ENCODE data around the gene RAB5A. TPM values are rescaled to one million over a fixed set of nuclear protein-coding genes. Genes with fewer than 3 reads are reported as not detected.

RAB5A gene
- polyA plus RNA-seq, 1 of the 3 experiments (the other 2 are of a cell fraction), result 31.0 TPM

DNA sequence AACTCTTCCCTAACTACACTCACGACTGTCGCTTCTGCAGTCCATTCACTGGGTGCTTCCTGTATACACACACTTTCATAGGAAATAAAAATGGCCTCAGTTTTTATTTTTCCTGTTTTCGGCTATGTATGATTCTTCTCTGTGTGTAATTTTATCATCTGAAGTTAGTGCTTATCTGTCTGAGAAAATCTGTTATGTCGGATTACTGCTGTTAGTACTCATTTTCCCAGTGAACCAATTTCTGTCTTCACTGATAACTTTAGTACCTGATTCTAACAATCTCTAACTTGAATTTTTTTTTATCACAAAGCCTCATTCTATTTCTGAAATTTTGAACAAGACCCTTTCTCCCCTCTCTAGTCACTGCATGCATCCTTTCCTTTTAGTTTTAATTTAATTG is 20.9 kb downstream of the RAB5A start:
- H3K27ac ChIP-seq (ENCODE audit: low read depth in 2 of 2, low read length in 1 of 2), result no peak overlapping the region
- H4K20me1 ChIP-seq (ENCODE audit: insufficient read depth), result peaks cover 93% of the 10 kb centered on the region
- peaks cover 3 to 19% of the 10 kb centered on the region in 2 experiments for H3K36me3 ChIP-seq (replicated peaks in 1 of 2; ENCODE audit: control insufficient read depth in 1 of 2, insufficient read depth in 2 of 2, low read length in 1 of 2)
- 96% methylated on average over 4 of the region's 4 CpGs for WGBS (ENCODE audit: low lambda C conversion rate)
- H3K4me2 ChIP-seq, result no peak overlapping the region
- no peak for DNase-seq
- no peak overlapping the region for H2AFZ ChIP-seq (ENCODE audit: low read depth)
- no peak overlapping the region for H3K4me3 ChIP-seq (ENCODE audit: low read depth in 2 of 2, low read length in 1 of 2)
- no peaks in the 10 kb centered on the region for H3K4me1 ChIP-seq (ENCODE audit: control insufficient read depth in 1 of 2, insufficient read depth in 2 of 2, low read depth in 1 of 2, low read length in 1 of 2)
- CTCF ChIA-PET, result no interaction called here
- no peak overlapping the region for H3K9ac ChIP-seq
- TF ChIP-seq, protein P1, sequence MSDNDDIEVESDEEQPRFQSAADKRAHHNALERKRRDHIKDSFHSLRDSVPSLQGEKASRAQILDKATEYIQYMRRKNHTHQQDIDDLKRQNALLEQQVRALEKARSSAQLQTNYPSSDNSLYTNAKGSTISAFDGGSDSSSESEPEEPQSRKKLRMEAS (IDR thresholded peaks at IDR 0.05; ENCODE audit: low read depth), result no peak
- TF ChIP-seq, protein P2, sequence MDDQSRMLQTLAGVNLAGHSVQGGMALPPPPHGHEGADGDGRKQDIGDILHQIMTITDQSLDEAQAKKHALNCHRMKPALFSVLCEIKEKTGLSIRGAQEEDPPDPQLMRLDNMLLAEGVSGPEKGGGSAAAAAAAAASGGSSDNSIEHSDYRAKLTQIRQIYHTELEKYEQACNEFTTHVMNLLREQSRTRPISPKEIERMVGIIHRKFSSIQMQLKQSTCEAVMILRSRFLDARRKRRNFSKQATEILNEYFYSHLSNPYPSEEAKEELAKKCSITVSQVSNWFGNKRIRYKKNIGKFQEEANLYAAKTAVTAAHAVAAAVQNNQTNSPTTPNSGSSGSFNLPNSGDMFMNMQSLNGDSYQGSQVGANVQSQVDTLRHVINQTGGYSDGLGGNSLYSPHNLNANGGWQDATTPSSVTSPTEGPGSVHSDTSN (IDR thresholded peaks at IDR 0.05), result no peak
- no peak for TF ChIP-seq SIN3A (IDR thresholded peaks at IDR 0.05; ENCODE audit: borderline replicate concordance, low read depth, low read length)
- TF ChIP-seq, protein P3, sequence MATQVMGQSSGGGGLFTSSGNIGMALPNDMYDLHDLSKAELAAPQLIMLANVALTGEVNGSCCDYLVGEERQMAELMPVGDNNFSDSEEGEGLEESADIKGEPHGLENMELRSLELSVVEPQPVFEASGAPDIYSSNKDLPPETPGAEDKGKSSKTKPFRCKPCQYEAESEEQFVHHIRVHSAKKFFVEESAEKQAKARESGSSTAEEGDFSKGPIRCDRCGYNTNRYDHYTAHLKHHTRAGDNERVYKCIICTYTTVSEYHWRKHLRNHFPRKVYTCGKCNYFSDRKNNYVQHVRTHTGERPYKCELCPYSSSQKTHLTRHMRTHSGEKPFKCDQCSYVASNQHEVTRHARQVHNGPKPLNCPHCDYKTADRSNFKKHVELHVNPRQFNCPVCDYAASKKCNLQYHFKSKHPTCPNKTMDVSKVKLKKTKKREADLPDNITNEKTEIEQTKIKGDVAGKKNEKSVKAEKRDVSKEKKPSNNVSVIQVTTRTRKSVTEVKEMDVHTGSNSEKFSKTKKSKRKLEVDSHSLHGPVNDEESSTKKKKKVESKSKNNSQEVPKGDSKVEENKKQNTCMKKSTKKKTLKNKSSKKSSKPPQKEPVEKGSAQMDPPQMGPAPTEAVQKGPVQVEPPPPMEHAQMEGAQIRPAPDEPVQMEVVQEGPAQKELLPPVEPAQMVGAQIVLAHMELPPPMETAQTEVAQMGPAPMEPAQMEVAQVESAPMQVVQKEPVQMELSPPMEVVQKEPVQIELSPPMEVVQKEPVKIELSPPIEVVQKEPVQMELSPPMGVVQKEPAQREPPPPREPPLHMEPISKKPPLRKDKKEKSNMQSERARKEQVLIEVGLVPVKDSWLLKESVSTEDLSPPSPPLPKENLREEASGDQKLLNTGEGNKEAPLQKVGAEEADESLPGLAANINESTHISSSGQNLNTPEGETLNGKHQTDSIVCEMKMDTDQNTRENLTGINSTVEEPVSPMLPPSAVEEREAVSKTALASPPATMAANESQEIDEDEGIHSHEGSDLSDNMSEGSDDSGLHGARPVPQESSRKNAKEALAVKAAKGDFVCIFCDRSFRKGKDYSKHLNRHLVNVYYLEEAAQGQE (IDR thresholded peaks at IDR 0.05; ENCODE audit: low read depth, low read length), result no peak
- no peak for TF ChIP-seq RAD21 (IDR thresholded peaks at IDR 0.05; ENCODE audit: low read length)
- no peak for TF ChIP-seq RFX5 (IDR thresholded peaks at IDR 0.05; ENCODE audit: low read length)
- no peak for TF ChIP-seq ELF1 (IDR thresholded peaks at IDR 0.05)
- TF ChIP-seq, protein P4, sequence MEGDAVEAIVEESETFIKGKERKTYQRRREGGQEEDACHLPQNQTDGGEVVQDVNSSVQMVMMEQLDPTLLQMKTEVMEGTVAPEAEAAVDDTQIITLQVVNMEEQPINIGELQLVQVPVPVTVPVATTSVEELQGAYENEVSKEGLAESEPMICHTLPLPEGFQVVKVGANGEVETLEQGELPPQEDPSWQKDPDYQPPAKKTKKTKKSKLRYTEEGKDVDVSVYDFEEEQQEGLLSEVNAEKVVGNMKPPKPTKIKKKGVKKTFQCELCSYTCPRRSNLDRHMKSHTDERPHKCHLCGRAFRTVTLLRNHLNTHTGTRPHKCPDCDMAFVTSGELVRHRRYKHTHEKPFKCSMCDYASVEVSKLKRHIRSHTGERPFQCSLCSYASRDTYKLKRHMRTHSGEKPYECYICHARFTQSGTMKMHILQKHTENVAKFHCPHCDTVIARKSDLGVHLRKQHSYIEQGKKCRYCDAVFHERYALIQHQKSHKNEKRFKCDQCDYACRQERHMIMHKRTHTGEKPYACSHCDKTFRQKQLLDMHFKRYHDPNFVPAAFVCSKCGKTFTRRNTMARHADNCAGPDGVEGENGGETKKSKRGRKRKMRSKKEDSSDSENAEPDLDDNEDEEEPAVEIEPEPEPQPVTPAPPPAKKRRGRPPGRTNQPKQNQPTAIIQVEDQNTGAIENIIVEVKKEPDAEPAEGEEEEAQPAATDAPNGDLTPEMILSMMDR (IDR thresholded peaks at IDR 0.05), result no peak
- TF ChIP-seq JUND (IDR thresholded peaks at IDR 0.05), result no peak
- no peak for TF ChIP-seq YY1 (IDR thresholded peaks at IDR 0.05; ENCODE audit: low read depth)
- TF ChIP-seq FOSL2 (IDR thresholded peaks at IDR 0.05; ENCODE audit: borderline replicate concordance, low read depth), result no peak
- TF ChIP-seq, protein P5, sequence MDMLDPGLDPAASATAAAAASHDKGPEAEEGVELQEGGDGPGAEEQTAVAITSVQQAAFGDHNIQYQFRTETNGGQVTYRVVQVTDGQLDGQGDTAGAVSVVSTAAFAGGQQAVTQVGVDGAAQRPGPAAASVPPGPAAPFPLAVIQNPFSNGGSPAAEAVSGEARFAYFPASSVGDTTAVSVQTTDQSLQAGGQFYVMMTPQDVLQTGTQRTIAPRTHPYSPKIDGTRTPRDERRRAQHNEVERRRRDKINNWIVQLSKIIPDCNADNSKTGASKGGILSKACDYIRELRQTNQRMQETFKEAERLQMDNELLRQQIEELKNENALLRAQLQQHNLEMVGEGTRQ (IDR thresholded peaks at IDR 0.05; ENCODE audit: borderline replicate concordance, low read depth, low read length), result no peak
- no peak for TF ChIP-seq TCF12 (IDR thresholded peaks at IDR 0.05)
- TF ChIP-seq POLR2AphosphoS5 (IDR thresholded peaks at IDR 0.05; ENCODE audit: low read depth, low read length), result no peak
- H3K79me2 ChIP-seq (ENCODE audit: insufficient read depth), result peaks cover 99% of the 10 kb centered on the region
- no peaks in the 10 kb centered on the region for H3F3A ChIP-seq (replicated peaks; ENCODE audit: insufficient read depth)
- POLR2A ChIA-PET, result no interaction called here
- no peaks in the 10 kb centered on the region for H3K27me3 ChIP-seq (ENCODE audit: insufficient read depth)
- H3K9me2 ChIP-seq, result no peaks in the 10 kb centered on the region
- H3K9me3 ChIP-seq, result no peaks in the 10 kb centered on the region

All from SK-N-SH (cell line).